ENCODE results near the gene RMRP.

Gene RMRP

GRCh38 chr9:35627575-35627974 lies 30.2 kb downstream of the RMRP start:
- no peak for ATAC-seq
- no peak for TF ChIP-seq OSR1 (CRISPR knock-in tag; IDR thresholded peaks at IDR 0.05)
- TF ChIP-seq CSRNP3 (CRISPR knock-in tag; IDR thresholded peaks at IDR 0.05): no peak
- TF ChIP-seq SNAI2 (CRISPR knock-in tag; IDR thresholded peaks at IDR 0.05): no peak
- no peak for TF ChIP-seq ZFP3 (CRISPR knock-in tag; IDR thresholded peaks at IDR 0.05)
- no peak for TF ChIP-seq POU6F1 (CRISPR knock-in tag; IDR thresholded peaks at IDR 0.05; ENCODE audit: borderline replicate concordance, low read depth)
- TF ChIP-seq RARB (CRISPR knock-in tag; IDR thresholded peaks at IDR 0.05): no peak
- no peak for TF ChIP-seq TCF4 (CRISPR knock-in tag; IDR thresholded peaks at IDR 0.05; ENCODE audit: borderline replicate concordance)
- no peak for TF ChIP-seq BACH2 (CRISPR knock-in tag; IDR thresholded peaks at IDR 0.05; ENCODE audit: borderline replicate concordance)
- no peak for TF ChIP-seq CSDC2 (CRISPR knock-in tag; IDR thresholded peaks at IDR 0.05)
- TF ChIP-seq ISL1 (CRISPR knock-in tag; IDR thresholded peaks at IDR 0.05): no peak
- TF ChIP-seq CREB5 (CRISPR knock-in tag; IDR thresholded peaks at IDR 0.05; ENCODE audit: low read depth): no peak
- TF ChIP-seq ZNF565 (CRISPR knock-in tag; conservative IDR thresholded peaks at IDR 0.05; ENCODE audit: low read depth): no peak

GRCh38 chr9:35619800-35620158 lies 38.0 kb downstream of the RMRP start:
- ATAC-seq: no peak
- no peak for TF ChIP-seq BACH2 (CRISPR knock-in tag; IDR thresholded peaks at IDR 0.05; ENCODE audit: borderline replicate concordance)
- TF ChIP-seq CREB5 (CRISPR knock-in tag; IDR thresholded peaks at IDR 0.05; ENCODE audit: low read depth): no peak
- no peak for TF ChIP-seq ESRRG (CRISPR knock-in tag; IDR thresholded peaks at IDR 0.05)
- TF ChIP-seq ISL1 (CRISPR knock-in tag; IDR thresholded peaks at IDR 0.05): no peak
- TF ChIP-seq ZFP30 (CRISPR knock-in tag; IDR thresholded peaks at IDR 0.05): no peak
- no peak for TF ChIP-seq ZC3H10 (CRISPR knock-in tag; IDR thresholded peaks at IDR 0.05)
- TF ChIP-seq TSHZ2 (CRISPR knock-in tag; IDR thresholded peaks at IDR 0.05): no peak
- TF ChIP-seq CSDC2 (CRISPR knock-in tag; IDR thresholded peaks at IDR 0.05): no peak
- no peak for TF ChIP-seq ZFP3 (CRISPR knock-in tag; IDR thresholded peaks at IDR 0.05)
- TF ChIP-seq GLIS3 (CRISPR knock-in tag; IDR thresholded peaks at IDR 0.05): no peak

GRCh38 chr9:35618854-35619799 lies 38.7 kb downstream of the RMRP start:
- no peak for TF ChIP-seq ARNTL (CRISPR knock-in tag; IDR thresholded peaks at IDR 0.05; ENCODE audit: borderline replicate concordance, low read depth)
- TF ChIP-seq ZNF70 (CRISPR knock-in tag; IDR thresholded peaks at IDR 0.05): no peak
- ATAC-seq: no peak

GRCh38 chr9:35618325-35618727 lies 39.5 kb downstream of the RMRP start, which contains the start of gene CD72:
CD72 (minus strand) TSS chr9:35618413; CDS start chr9:35618303, 110 bp downstream.
- ATAC-seq: no peak
- no peak for TF ChIP-seq POU6F1 (CRISPR knock-in tag; IDR thresholded peaks at IDR 0.05; ENCODE audit: borderline replicate concordance, low read depth)
- TF ChIP-seq BACH2 (CRISPR knock-in tag; IDR thresholded peaks at IDR 0.05; ENCODE audit: borderline replicate concordance): no peak
- no peak for TF ChIP-seq RARB (CRISPR knock-in tag; IDR thresholded peaks at IDR 0.05)
